CD4-positive, alpha-beta T cell (primary cell): ENCODE data around the gene RIMS1. TPM values are rescaled to one million over a fixed set of nuclear protein-coding genes. Genes with fewer than 3 reads are reported as not detected.

Experiments
- ATAC-seq: fragments of 200-7000 bp; cut with Tn5 transposase; one replicate; pipeline ENCODE4 v1.10.0; 2022; ENCODE audit warnings: mild to moderate bottlenecking; ENCODE audit not compliant: poor library complexity
- CTCF ChIA-PET: fragments of 350-600 bp; sonication (Branson Sonifier 250); formaldehyde crosslinking; loops from one replicate; lab custom pipeline; 2021; ENCODE audit warnings: antibody characterized with exemption, inconsistent platforms; lab: Charles Lee
- POLR2A ChIA-PET: fragments of 350-600 bp; sonication (Branson Sonifier 250); formaldehyde crosslinking; loops from one replicate; lab custom pipeline; 2021; ENCODE audit warnings: antibody characterized with exemption, inconsistent platforms; lab: Charles Lee
- DNase-seq, 14 experiments: peaks; one replicate each; pipeline ENCODE4 v3.0.0-alpha.2; 2013 to 2020; ENCODE audit warnings: mixed read lengths in 2 of 14
- H3K27ac ChIP-seq, 2 donors: one replicate each; pipeline versions ENCODE4 v1.5.1 to v1.7.0; 2013; ENCODE audit warnings: low read length in 2 of 2, low read depth in 1 of 2, mild to moderate bottlenecking in 1 of 2
- H3K27me3 ChIP-seq, 2 experiments: 1 replicate in 1 of 2; 2 replicates in 1 of 2; pipeline versions ENCODE4 v1.6.1 to v1.7.0; 2013; ENCODE audit warnings: low read length in 2 of 2, control low read depth in 1 of 2, mild to moderate bottlenecking in 1 of 2, moderate library complexity in 1 of 2; ENCODE audit not compliant: insufficient read depth in 2 of 2, control insufficient read depth in 1 of 2
- H3K36me3 ChIP-seq: one replicate; pipeline ENCODE4 v1.6.1; 2013; ENCODE audit warnings: low read length, control low read depth; ENCODE audit not compliant: insufficient read depth
- H3K4me1 ChIP-seq: one replicate; pipeline ENCODE4 v1.6.1; 2013; ENCODE audit warnings: low read length, control low read depth; ENCODE audit not compliant: insufficient read depth
- H3K4me3 ChIP-seq: one replicate; pipeline ENCODE4 v1.5.1; 2013; ENCODE audit warnings: mild to moderate bottlenecking, low read length, moderate library complexity
- H3K9me3 ChIP-seq, 2 experiments: 1 replicate in 1 of 2; 2 replicates in 1 of 2; pipeline versions ENCODE4 v1.6.1 to v1.7.0; 2013; ENCODE audit warnings: low read length in 2 of 2, mild to moderate bottlenecking in 2 of 2, control low read depth in 1 of 2, moderate library complexity in 1 of 2; ENCODE audit not compliant: control insufficient read depth in 1 of 2, insufficient read depth in 1 of 2
- H3K27ac Mint-ChIP-seq: one replicate; pipeline ENCODE4 v1.8.0; 2020; ENCODE audit warnings: mixed read lengths
- H3K27me3 Mint-ChIP-seq: one replicate; pipeline ENCODE4 v1.8.0; 2021; ENCODE audit warnings: mixed read lengths
- H3K36me3 Mint-ChIP-seq: one replicate; pipeline ENCODE4 v1.8.0; 2021; ENCODE audit warnings: low read depth, mixed read lengths
- H3K4me1 Mint-ChIP-seq: one replicate; pipeline ENCODE4 v1.8.0; 2021; ENCODE audit warnings: low read depth, mixed read lengths
- H3K4me3 Mint-ChIP-seq: one replicate; pipeline ENCODE4 v1.8.0; 2020; ENCODE audit warnings: mild to moderate bottlenecking, mixed read lengths
- H3K9me3 Mint-ChIP-seq: one replicate; pipeline ENCODE4 v1.8.0; 2020; ENCODE audit warnings: mixed read lengths
- intact Hi-C, 2 experiments: fragments of 100-400 bp; cut with DNase I in 1 of 2; cut with micrococcal nuclease in 1 of 2; formaldehyde crosslinking; loops; one replicate each; pipeline versions ENCODE4 v1.15.1 to v1.9.0; 2023 to 2025; cut with DNase I, micrococcal nuclease
- total RNA-seq, 174 experiments: library from RNA in 2 of 174; stranded (reverse) in 2 of 174; gene quantifications; one replicate each; pipeline ENCODE4 v1.2.3 and lab custom pipeline; 2021 to 2026
- TF ChIP-seq, protein P1 (sequence below): fragments of 200-600 bp; IDR thresholded peaks from one replicate; pipeline ENCODE4 v1.8.0; 2022; ENCODE audit warnings: antibody characterized with exemption, mild to moderate bottlenecking

Gene RIMS1
- total RNA-seq, 2 experiments from 2014 or later: not detected

GRCh38 chr6:71889366-71889765 is 3.0 kb downstream of the RIMS1 start:
- Mint-ChIP-seq H3K4me1 (peaks cover 8% of the 10 kb centered on the region), H3K9me3 (no peaks in the 10 kb centered on the region), H3K36me3 (no peaks in the 10 kb centered on the region), H3K27me3 (peaks cover 47% of the 10 kb centered on the region), H3K4me3 (no peak overlapping the region), H3K27ac (no peak overlapping the region)
- DNase-seq (no peak), ATAC-seq (no peak)
- POLR2A ChIA-PET: no interaction called here
- Histone ChIP-seq H3K4me1 (no peaks in the 10 kb centered on the region), H3K27ac (no peak overlapping the region), H3K27me3 (peaks cover 11 to 19% of the 10 kb centered on the region in 2 experiments), H3K36me3 (no peaks in the 10 kb centered on the region), H3K9me3 (peaks cover 0 to 9% of the 10 kb centered on the region in 2 experiments), H3K4me3 (no peak overlapping the region)
- TF ChIP-seq, protein P1, sequence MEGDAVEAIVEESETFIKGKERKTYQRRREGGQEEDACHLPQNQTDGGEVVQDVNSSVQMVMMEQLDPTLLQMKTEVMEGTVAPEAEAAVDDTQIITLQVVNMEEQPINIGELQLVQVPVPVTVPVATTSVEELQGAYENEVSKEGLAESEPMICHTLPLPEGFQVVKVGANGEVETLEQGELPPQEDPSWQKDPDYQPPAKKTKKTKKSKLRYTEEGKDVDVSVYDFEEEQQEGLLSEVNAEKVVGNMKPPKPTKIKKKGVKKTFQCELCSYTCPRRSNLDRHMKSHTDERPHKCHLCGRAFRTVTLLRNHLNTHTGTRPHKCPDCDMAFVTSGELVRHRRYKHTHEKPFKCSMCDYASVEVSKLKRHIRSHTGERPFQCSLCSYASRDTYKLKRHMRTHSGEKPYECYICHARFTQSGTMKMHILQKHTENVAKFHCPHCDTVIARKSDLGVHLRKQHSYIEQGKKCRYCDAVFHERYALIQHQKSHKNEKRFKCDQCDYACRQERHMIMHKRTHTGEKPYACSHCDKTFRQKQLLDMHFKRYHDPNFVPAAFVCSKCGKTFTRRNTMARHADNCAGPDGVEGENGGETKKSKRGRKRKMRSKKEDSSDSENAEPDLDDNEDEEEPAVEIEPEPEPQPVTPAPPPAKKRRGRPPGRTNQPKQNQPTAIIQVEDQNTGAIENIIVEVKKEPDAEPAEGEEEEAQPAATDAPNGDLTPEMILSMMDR: no peak
- CTCF ChIA-PET: no interaction called here
- intact Hi-C loops: no loop called here

GRCh38 chr6:71892641-71893040 is 6.3 kb downstream of the RIMS1 start:
- TF ChIP-seq, protein P1: no peak
- H3K9me3 ChIP-seq: no peaks in the 10 kb centered on the region
- no peaks in the 10 kb centered on the region for H3K36me3 ChIP-seq
- H3K27me3 ChIP-seq: peaks cover 3 to 6% of the 10 kb centered on the region in 2 experiments
- H3K4me1 ChIP-seq: no peaks in the 10 kb centered on the region
- H3K4me3 Mint-ChIP-seq: no peak overlapping the region
- ATAC-seq: no peak
- no peak overlapping the region for H3K27ac Mint-ChIP-seq
- H3K27me3 Mint-ChIP-seq: peaks cover 21% of the 10 kb centered on the region
- intact Hi-C loops: no loop called here
- H3K36me3 Mint-ChIP-seq: no peaks in the 10 kb centered on the region
- no peak for DNase-seq
- ChIA-PET CTCF (no interaction called here), POLR2A (no interaction called here)
- no peaks in the 10 kb centered on the region for H3K9me3 Mint-ChIP-seq
- H3K27ac ChIP-seq: no peak overlapping the region
- no peaks in the 10 kb centered on the region for H3K4me1 Mint-ChIP-seq
- no peak overlapping the region for H3K4me3 ChIP-seq

- ATAC-seq: no peak
- Histone ChIP-seq H3K27me3 (no peaks in the 10 kb centered on the region), H3K36me3 (no peaks in the 10 kb centered on the region), H3K9me3 (no peaks in the 10 kb centered on the region), H3K4me1 (no peaks in the 10 kb centered on the region), H3K27ac (no peak overlapping the region), H3K4me3 (no peak overlapping the region)
- Mint-ChIP-seq H3K9me3 (no peaks in the 10 kb centered on the region), H3K36me3 (no peaks in the 10 kb centered on the region), H3K27ac (no peak overlapping the region), H3K27me3 (no peaks in the 10 kb centered on the region), H3K4me1 (no peaks in the 10 kb centered on the region), H3K4me3 (no peak overlapping the region)
- POLR2A ChIA-PET: no interaction called here
- CTCF ChIA-PET: no interaction called here
- no peak for DNase-seq
- TF ChIP-seq, protein P1: no peak
- intact Hi-C loops: no loop called here
Measured at GRCh38 chr6:71900642-71901041, 14.3 kb downstream of the RIMS1 start.
